AG04449 (cell line): Measurements from ENCODE around the gene SORCS1.
"Not testable (repeated sequence)": the region's sequence is repeated elsewhere in the genome, so short reads cannot be mapped to it uniquely, and the experiment has no call there.

Experiments
- CTCF ChIA-PET: fragments of 350-600 bp; formaldehyde crosslinking; extraction: SDS; loops from one replicate; lab custom pipeline; 2021; ENCODE audit warnings: antibody characterized with exemption; lab: Yijun Ruan, JAX
- POLR2A ChIA-PET: fragments of 400-600, 350-600 bp; formaldehyde crosslinking; extraction: SDS; loops from one replicate; lab custom pipeline; 2020; ENCODE audit warnings: antibody characterized with exemption, inconsistent platforms; lab: Yijun Ruan, JAX
- DNase-seq: peaks from one replicate; pipeline ENCODE4 v3.0.0-alpha.2; 2010; ENCODE audit warnings: low read depth, low spot score
- H3K4me3 ChIP-seq: 2 replicates; pipeline ENCODE4 v1.5.1; 2011; ENCODE audit warnings: low read depth, mild to moderate bottlenecking, control low read depth, low read length
- CTCF ChIP-seq: IDR thresholded peaks from one replicate; pipeline ENCODE4 v1.5.1; 2011; ENCODE audit warnings: mild to moderate bottlenecking, moderate library complexity, low read length, control low read depth, inconsistent platforms; ENCODE audit not compliant: insufficient read depth; ENCODE audit errors: missing control alignments

The SORCS1 gene

GRCh38 chr10:107032700-107033401, 131.7 kb downstream of the SORCS1 start:
- no peak for DNase-seq
- POLR2A ChIA-PET, result no interaction called here
- H3K4me3 ChIP-seq, result no peak overlapping the region
- no peak for TF ChIP-seq CTCF
- CTCF ChIA-PET, result no interaction called here

- POLR2A ChIA-PET, result no interaction called here
- no peak for TF ChIP-seq CTCF
- DNase-seq, result no peak
- no peak overlapping the region for H3K4me3 ChIP-seq
- CTCF ChIA-PET, result no interaction called here
Observed at GRCh38 chr10:107031931-107032699, 132.4 kb downstream of the SORCS1 start.

- H3K4me3 ChIP-seq, result no peak overlapping the region
- POLR2A ChIA-PET, result no interaction called here
- CTCF ChIA-PET, result no interaction called here
- TF ChIP-seq CTCF, result no peak
- DNase-seq, result no peak
Observed at GRCh38 chr10:107028236-107028635, 136.3 kb downstream of the SORCS1 start.

GRCh38 chr10:107025676-107026075, 138.8 kb downstream of the SORCS1 start:
- POLR2A ChIA-PET, result no interaction called here
- DNase-seq, result no peak
- CTCF ChIA-PET, result no interaction called here
- no peak for TF ChIP-seq CTCF
- no peak overlapping the region for H3K4me3 ChIP-seq

- H3K4me3 ChIP-seq, CTCF ChIA-PET, DNase-seq, POLR2A ChIA-PET: not testable (repeated sequence)
Observed at GRCh38 chr10:107024033-107024432, 140.5 kb downstream of the SORCS1 start.

GRCh38 chr10:107022600-107023354, 141.7 kb downstream of the SORCS1 start:
- TF ChIP-seq CTCF, result no peak
- ChIA-PET POLR2A (no interaction called here), CTCF (no interaction called here)

More at GRCh38 chr10:107022600-107023354, 141.7 kb downstream of the SORCS1 start:
- no peak overlapping the region for H3K4me3 ChIP-seq
- DNase-seq, result no peak
